SK-N-SH treated with all-trans-retinoic acid at 6 μM for 48 hours (cell line): Measurements from ENCODE around the gene MTARC1.

Experiments
- ATAC-seq: fragments of 200-7000 bp; cut with Tn5 transposase; 3 replicates; pipeline ENCODE4 v1.9.1; 2020; ENCODE audit warnings: mild to moderate bottlenecking, moderate library complexity
- ARNTL ChIP-seq: fragments of 450-650 bp; formaldehyde crosslinking; IDR thresholded peaks from 2 replicates; pipeline ENCODE4 v1.5.0; 2020; ENCODE audit warnings: low read depth, mild to moderate bottlenecking, moderate library complexity, borderline replicate concordance
- CSDC2 ChIP-seq: fragments of 250-450 bp; sonication (Bioruptor Pico); IDR thresholded peaks from 2 replicates; pipeline ENCODE4 v1.5.0; 2020; ENCODE audit warnings: mild to moderate bottlenecking, moderate library complexity
- ESRRG ChIP-seq: fragments of 250-450 bp; sonication (Bioruptor Pico); IDR thresholded peaks from 2 replicates; pipeline ENCODE4 v1.6.1; 2021; ENCODE audit warnings: mild to moderate bottlenecking
- ISL1 ChIP-seq: fragments of 250-450 bp; sonication (Bioruptor Pico); IDR thresholded peaks from 2 replicates; pipeline ENCODE4 v2.1.2; 2022; ENCODE audit warnings: mild to moderate bottlenecking, moderate library complexity
- PPARA ChIP-seq: fragments of 250-450 bp; sonication (Bioruptor Pico); IDR thresholded peaks from 2 replicates; pipeline ENCODE4 v1.5.0; 2020; ENCODE audit warnings: mild to moderate bottlenecking, borderline replicate concordance
- RARB ChIP-seq: fragments of 250-450 bp; sonication (Bioruptor Pico); IDR thresholded peaks from 2 replicates; pipeline ENCODE4 v1.8.0; 2021; ENCODE audit warnings: mild to moderate bottlenecking, moderate library complexity
- SNAI2 ChIP-seq: fragments of 250-450 bp; sonication (Bioruptor Pico); IDR thresholded peaks from 2 replicates; pipeline ENCODE4 v1.5.0; 2020; ENCODE audit warnings: mild to moderate bottlenecking, moderate library complexity
- TCF4 ChIP-seq: fragments of 250-450 bp; sonication (Bioruptor Pico); IDR thresholded peaks from 2 replicates; pipeline ENCODE4 v1.8.0; 2021; ENCODE audit warnings: mild to moderate bottlenecking, moderate library complexity, borderline replicate concordance
- ZC3H10 ChIP-seq: fragments of 250-450 bp; sonication (Bioruptor Pico); IDR thresholded peaks from 2 replicates; pipeline ENCODE4 v1.5.1; 2021; ENCODE audit warnings: mild to moderate bottlenecking, moderate library complexity
- ZFP3 ChIP-seq: fragments of 250-450 bp; sonication (Bioruptor Pico); IDR thresholded peaks from 2 replicates; pipeline ENCODE4 v1.5.0; 2020; ENCODE audit warnings: mild to moderate bottlenecking, moderate library complexity
- ZFP30 ChIP-seq: fragments of 450-650 bp; formaldehyde crosslinking; IDR thresholded peaks from 2 replicates; pipeline ENCODE4 v1.5.0; 2022; ENCODE audit warnings: mild to moderate bottlenecking, moderate library complexity
- ZNF565 ChIP-seq: fragments of 450-650 bp; formaldehyde crosslinking; conservative IDR thresholded peaks from 2 replicates; pipeline ENCODE4 v1.5.0; 2020; ENCODE audit warnings: low read depth, mild to moderate bottlenecking, moderate library complexity
- ZNF70 ChIP-seq: fragments of 450-650 bp; formaldehyde crosslinking; IDR thresholded peaks from 2 replicates; pipeline ENCODE4 v1.5.0; 2020; ENCODE audit warnings: mild to moderate bottlenecking, moderate library complexity
- ZNF8 ChIP-seq: fragments of 450-650 bp; formaldehyde crosslinking; IDR thresholded peaks from 2 replicates; pipeline ENCODE4 v1.5.0; 2020; ENCODE audit warnings: mild to moderate bottlenecking, moderate library complexity
- TF ChIP-seq, protein P1 (sequence below): fragments of 250-450 bp; sonication (Bioruptor Pico); IDR thresholded peaks from 2 replicates; pipeline ENCODE4 v1.8.0; 2020; ENCODE audit warnings: mild to moderate bottlenecking, moderate library complexity, borderline replicate concordance
- TF ChIP-seq, protein P2 (sequence below): fragments of 250-450 bp; sonication (Bioruptor Pico); IDR thresholded peaks from 2 replicates; pipeline ENCODE4 v1.5.1; 2021; ENCODE audit warnings: mild to moderate bottlenecking, moderate library complexity
- TF ChIP-seq, protein P3 (sequence below): fragments of 250-450 bp; sonication (Bioruptor Pico); IDR thresholded peaks from 2 replicates; pipeline ENCODE4 v1.8.0; 2021; ENCODE audit warnings: low read depth, mild to moderate bottlenecking, moderate library complexity, borderline replicate concordance
- TF ChIP-seq, protein P4 (sequence below): fragments of 250-450 bp; sonication (Bioruptor Pico); IDR thresholded peaks from 2 replicates; pipeline ENCODE4 v1.5.0; 2020; ENCODE audit warnings: mild to moderate bottlenecking, moderate library complexity
- TF ChIP-seq, protein P5 (sequence below): fragments of 250-450 bp; sonication (Bioruptor Pico); IDR thresholded peaks from 2 replicates; pipeline ENCODE4 v1.5.1; 2020; ENCODE audit warnings: low read depth, mild to moderate bottlenecking, moderate library complexity

The MTARC1 gene

DNA sequence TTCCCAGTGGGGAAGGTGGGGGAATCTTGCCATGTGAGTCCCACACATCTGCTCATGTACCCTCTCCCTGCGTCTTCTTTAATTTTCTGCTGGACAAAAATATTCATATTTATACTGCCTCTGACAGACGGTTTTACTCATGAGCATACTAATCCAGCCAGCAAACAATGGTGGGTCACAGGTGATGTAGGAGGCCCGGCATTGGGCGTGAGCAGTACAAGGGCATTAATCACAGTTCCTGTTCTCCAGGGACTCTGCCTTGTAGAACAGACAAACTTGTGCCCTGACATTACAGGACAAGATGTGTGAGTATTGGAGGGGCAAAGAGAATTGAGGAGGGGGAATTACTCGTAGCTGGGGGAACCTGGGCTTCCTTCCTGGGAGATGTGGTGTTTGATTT is 25.0 kb downstream of the MTARC1 start:
- no peak for ATAC-seq
- TF ChIP-seq, protein P1, sequence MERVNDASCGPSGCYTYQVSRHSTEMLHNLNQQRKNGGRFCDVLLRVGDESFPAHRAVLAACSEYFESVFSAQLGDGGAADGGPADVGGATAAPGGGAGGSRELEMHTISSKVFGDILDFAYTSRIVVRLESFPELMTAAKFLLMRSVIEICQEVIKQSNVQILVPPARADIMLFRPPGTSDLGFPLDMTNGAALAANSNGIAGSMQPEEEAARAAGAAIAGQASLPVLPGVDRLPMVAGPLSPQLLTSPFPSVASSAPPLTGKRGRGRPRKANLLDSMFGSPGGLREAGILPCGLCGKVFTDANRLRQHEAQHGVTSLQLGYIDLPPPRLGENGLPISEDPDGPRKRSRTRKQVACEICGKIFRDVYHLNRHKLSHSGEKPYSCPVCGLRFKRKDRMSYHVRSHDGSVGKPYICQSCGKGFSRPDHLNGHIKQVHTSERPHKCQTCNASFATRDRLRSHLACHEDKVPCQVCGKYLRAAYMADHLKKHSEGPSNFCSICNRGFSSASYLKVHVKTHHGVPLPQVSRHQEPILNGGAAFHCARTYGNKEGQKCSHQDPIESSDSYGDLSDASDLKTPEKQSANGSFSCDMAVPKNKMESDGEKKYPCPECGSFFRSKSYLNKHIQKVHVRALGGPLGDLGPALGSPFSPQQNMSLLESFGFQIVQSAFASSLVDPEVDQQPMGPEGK (CRISPR knock-in tag): no peak
- TF ChIP-seq ZFP30 (CRISPR knock-in tag) (no peak), RARB (CRISPR knock-in tag) (no peak), ZNF8 (CRISPR knock-in tag) (no peak), ARNTL (CRISPR knock-in tag) (no peak), ZC3H10 (CRISPR knock-in tag) (no peak), ISL1 (CRISPR knock-in tag) (no peak), TCF4 (CRISPR knock-in tag) (no peak), ZFP3 (no peak), CSDC2 (CRISPR knock-in tag) (no peak), SNAI2 (no peak)
- TF ChIP-seq, protein P2, sequence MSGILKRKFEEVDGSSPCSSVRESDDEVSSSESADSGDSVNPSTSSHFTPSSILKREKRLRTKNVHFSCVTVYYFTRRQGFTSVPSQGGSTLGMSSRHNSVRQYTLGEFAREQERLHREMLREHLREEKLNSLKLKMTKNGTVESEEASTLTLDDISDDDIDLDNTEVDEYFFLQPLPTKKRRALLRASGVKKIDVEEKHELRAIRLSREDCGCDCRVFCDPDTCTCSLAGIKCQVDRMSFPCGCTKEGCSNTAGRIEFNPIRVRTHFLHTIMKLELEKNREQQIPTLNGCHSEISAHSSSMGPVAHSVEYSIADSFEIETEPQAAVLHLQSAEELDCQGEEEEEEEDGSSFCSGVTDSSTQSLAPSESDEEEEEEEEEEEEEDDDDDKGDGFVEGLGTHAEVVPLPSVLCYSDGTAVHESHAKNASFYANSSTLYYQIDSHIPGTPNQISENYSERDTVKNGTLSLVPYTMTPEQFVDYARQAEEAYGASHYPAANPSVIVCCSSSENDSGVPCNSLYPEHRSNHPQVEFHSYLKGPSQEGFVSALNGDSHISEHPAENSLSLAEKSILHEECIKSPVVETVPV: no peak
- TF ChIP-seq, protein P3, sequence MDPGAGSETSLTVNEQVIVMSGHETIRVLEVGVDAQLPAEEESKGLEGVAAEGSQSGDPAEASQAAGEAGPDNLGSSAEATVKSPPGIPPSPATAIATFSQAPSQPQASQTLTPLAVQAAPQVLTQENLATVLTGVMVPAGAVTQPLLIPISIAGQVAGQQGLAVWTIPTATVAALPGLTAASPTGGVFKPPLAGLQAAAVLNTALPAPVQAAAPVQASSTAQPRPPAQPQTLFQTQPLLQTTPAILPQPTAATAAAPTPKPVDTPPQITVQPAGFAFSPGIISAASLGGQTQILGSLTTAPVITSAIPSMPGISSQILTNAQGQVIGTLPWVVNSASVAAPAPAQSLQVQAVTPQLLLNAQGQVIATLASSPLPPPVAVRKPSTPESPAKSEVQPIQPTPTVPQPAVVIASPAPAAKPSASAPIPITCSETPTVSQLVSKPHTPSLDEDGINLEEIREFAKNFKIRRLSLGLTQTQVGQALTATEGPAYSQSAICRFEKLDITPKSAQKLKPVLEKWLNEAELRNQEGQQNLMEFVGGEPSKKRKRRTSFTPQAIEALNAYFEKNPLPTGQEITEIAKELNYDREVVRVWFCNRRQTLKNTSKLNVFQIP (CRISPR knock-in tag): no peak

DNA sequence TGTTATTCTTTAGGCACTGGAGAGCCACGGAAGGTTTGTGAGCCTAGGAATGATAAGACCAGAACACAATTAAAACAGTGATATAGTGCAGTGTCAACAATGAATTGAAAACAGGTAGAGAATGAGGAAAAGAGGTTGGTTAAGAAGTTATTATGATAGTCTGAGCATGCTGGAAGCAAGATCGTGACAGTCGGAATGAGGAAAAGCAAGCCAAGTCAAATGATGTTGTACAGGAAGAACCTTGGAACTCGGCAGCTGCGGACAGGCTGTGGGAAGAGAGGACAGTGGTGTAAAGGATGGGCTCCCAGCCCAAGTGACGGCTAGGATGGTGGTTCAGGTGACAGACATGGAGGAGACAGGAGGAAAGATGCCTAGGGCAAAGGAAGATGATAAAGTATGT is 25.6 kb downstream of the MTARC1 start:
- TF ChIP-seq CSDC2 (CRISPR knock-in tag) (no peak), ZNF8 (CRISPR knock-in tag) (no peak), ESRRG (CRISPR knock-in tag) (no peak), ZNF70 (CRISPR knock-in tag) (no peak)
- ATAC-seq: no peak

DNA sequence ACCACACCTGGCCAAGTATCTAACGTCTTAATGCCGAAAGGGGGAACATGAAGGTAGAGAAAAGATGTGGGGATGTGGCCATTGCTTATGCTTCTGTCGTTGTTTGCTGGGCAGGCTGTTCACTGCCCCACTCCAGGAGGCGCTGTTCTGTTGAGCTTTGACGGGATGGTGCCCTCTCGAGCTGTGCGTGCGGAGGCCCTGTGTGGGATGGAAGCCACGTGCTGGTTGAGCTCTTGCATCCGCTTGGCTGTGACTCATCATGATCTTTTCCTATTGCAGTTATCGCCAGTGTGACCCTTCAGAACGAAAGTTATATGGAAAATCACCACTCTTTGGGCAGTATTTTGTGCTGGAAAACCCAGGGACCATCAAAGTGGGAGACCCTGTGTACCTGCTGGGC is 26.3 kb downstream of the MTARC1 start:
- TF ChIP-seq PPARA (no peak), CSDC2 (CRISPR knock-in tag) (no peak), ZFP3 (no peak), ZNF565 (no peak)
- TF ChIP-seq, protein P4, sequence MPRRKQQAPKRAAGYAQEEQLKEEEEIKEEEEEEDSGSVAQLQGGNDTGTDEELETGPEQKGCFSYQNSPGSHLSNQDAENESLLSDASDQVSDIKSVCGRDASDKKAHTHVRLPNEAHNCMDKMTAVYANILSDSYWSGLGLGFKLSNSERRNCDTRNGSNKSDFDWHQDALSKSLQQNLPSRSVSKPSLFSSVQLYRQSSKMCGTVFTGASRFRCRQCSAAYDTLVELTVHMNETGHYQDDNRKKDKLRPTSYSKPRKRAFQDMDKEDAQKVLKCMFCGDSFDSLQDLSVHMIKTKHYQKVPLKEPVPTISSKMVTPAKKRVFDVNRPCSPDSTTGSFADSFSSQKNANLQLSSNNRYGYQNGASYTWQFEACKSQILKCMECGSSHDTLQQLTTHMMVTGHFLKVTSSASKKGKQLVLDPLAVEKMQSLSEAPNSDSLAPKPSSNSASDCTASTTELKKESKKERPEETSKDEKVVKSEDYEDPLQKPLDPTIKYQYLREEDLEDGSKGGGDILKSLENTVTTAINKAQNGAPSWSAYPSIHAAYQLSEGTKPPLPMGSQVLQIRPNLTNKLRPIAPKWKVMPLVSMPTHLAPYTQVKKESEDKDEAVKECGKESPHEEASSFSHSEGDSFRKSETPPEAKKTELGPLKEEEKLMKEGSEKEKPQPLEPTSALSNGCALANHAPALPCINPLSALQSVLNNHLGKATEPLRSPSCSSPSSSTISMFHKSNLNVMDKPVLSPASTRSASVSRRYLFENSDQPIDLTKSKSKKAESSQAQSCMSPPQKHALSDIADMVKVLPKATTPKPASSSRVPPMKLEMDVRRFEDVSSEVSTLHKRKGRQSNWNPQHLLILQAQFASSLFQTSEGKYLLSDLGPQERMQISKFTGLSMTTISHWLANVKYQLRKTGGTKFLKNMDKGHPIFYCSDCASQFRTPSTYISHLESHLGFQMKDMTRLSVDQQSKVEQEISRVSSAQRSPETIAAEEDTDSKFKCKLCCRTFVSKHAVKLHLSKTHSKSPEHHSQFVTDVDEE (CRISPR knock-in tag): no peak
- TF ChIP-seq, protein P2: no peak
- TF ChIP-seq, protein P3 (CRISPR knock-in tag): no peak
- TF ChIP-seq, protein P1 (CRISPR knock-in tag): no peak
- TF ChIP-seq, protein P5, sequence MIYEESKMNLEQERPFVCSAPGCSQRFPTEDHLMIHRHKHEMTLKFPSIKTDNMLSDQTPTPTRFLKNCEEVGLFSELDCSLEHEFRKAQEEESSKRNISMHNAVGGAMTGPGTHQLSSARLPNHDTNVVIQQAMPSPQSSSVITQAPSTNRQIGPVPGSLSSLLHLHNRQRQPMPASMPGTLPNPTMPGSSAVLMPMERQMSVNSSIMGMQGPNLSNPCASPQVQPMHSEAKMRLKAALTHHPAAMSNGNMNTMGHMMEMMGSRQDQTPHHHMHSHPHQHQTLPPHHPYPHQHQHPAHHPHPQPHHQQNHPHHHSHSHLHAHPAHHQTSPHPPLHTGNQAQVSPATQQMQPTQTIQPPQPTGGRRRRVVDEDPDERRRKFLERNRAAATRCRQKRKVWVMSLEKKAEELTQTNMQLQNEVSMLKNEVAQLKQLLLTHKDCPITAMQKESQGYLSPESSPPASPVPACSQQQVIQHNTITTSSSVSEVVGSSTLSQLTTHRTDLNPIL (CRISPR knock-in tag): no peak
- no peak for ATAC-seq
